ENCODE measurements around the gene RNF40.
"Not testable (repeated sequence)": the region's sequence is repeated elsewhere in the genome, so short reads cannot be mapped to it uniquely, and the experiment has no call there.

The RNF40 gene

GRCh38 chr16:30820952-30821421 lies 58.9 kb downstream of the RNF40 start:
- DNase-seq (ENCODE audit: low read depth, low spot score): no peak

DNA sequence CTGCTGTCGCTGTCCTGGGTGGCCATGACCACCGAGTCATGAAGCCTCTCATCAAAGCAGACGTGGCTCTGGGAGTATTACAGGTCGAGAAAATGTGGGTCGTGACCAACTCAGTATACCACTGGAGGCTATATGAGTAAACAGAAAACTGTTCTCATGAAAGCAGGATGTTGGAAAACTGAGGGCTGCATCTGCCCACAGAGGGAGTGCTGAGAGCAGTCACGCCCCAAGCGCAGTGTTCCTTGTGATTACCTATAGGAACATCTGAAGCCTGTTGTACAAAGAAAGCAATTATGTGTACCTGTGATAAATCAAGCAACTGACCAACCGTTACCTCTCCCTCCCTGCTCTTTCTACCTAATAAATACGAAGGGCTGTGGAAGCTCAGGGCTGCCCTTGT lies 59.3 kb downstream of the RNF40 start:
- DNase-seq (ENCODE audit: low read depth, low spot score): not testable (repeated sequence)

- no peak for DNase-seq (ENCODE audit: low read depth, low spot score)
Observed at GRCh38 chr16:30821891-30822290, 59.8 kb downstream of the RNF40 start.
